ENCODE measurements around the gene PEAK3.

PEAK3 gene

DNA sequence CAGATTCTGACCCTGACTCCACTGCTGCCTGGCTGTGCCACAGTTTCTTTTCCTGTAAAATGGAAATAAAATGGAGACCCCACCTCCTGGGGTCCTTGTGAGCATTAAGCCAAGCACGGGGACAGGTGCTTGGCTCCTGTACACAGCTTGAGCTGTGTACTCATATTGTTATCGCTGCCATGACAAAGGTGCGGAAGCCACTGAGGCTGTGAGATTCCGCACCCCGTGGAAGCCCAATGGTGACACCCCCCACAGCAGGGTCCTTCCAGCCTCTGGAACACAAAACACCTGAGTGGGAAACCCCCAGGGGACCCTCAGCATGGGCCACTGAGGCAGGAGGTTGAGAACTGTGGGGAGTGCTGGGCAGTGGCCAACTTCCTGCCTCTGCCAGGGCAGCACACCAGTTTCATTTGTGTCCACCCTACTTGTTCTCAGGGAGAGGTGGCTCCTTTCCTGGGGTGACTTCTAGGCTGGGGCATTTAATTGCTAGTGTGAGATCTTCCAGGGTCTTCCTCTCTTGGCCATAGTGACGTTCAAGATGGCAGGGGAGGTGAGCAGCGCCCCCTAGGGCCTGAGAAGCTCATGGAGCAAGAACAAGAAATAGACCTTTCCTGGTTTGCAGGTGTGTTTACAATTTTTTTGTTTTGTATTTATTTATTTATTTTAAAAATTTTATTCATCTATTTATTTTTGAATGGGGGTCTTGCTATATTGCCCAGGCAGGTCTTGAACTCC is 20.4 kb downstream of the PEAK3 start:
- FAIRE-seq (no peak), DNase-seq (ENCODE audit: insufficient read length, low spot score) (no peak)
- TF ChIP-seq POLR2AphosphoS5 (IDR thresholded peaks at IDR 0.05; ENCODE audit: low read depth, low read length) (no peak), SPI1 (IDR thresholded peaks at IDR 0.05; ENCODE audit: low read depth, low read length) (no peak), POU2F2 (IDR thresholded peaks at IDR 0.05; ENCODE audit: low read depth, low read length) (no peak), POLR2A (IDR thresholded peaks at IDR 0.05; ENCODE audit: low read depth, low read length) (no peak), PAX5 (IDR thresholded peaks at IDR 0.05; ENCODE audit: insufficient read depth, low read length, severe bottlenecking) (no peak), TAF1 (IDR thresholded peaks at IDR 0.05; ENCODE audit: low read depth, low read length) (no peak)

DNA sequence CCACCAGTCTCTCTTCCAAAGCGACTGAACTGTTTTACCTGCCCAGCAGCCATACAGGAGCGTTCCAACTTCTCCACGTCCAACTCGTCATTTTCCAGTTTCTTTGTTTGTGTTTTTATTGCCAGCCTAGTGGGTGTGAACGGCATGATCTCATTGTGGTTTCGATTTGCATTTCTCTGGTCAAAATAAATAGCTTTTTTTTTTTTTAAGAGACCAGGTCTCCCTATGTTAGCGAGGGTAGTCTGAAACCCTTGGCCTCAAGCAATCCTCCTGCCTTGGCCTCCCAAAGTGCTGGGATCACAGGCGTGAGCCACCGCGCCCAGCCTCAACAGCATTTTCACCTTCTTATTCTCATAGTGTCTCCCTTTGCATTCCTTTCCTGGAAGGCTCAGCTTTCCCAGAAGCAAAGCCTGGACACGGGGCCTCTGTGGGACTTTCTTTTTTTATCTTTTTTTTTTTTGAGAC is 21.6 kb downstream of the PEAK3 start:
- FAIRE-seq (peak; percentile 84), DNase-seq (ENCODE audit: insufficient read length, low spot score) (no peak)
- TF ChIP-seq POU2F2 (IDR thresholded peaks at IDR 0.05; ENCODE audit: low read depth, low read length) (peak; percentile 69), POLR2A (IDR thresholded peaks at IDR 0.05; ENCODE audit: low read depth, low read length) (no peak)

DNA sequence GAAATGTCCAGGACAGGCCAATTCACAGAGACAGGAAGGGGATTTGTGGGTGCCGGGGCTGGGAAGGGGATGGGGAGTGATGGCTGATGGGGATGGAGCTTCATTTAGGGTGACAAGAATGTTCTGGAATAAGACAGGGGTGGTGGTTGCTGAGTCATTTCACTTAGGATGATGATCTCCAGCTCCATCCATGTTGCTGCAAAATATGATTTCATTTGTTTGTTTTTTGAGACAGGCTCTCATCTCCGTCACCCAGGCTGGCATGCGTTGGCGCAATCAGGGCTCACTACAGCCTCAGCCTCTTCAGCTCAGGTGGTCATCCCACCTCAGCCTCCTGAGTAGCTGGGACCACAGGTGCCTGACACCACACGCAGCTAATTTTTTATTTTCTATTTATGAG is 22.6 kb downstream of the PEAK3 start:
- DNase-seq (ENCODE audit: insufficient read length, low spot score) (no peak), FAIRE-seq (peak; percentile 16)
- TF ChIP-seq PAX5 (IDR thresholded peaks at IDR 0.05; ENCODE audit: insufficient read depth, low read length, severe bottlenecking), result no peak
- TF ChIP-seq POU2F2 (IDR thresholded peaks at IDR 0.05; ENCODE audit: low read depth, low read length), result no peak
- no peak for TF ChIP-seq POLR2A (IDR thresholded peaks at IDR 0.05; ENCODE audit: low read depth, low read length)
- TF ChIP-seq SPI1 (IDR thresholded peaks at IDR 0.05; ENCODE audit: low read depth, low read length), result no peak
- TF ChIP-seq POLR2AphosphoS5 (IDR thresholded peaks at IDR 0.05; ENCODE audit: low read depth, low read length), result no peak
- no peak for TF ChIP-seq TAF1 (IDR thresholded peaks at IDR 0.05; ENCODE audit: low read depth, low read length)

DNA sequence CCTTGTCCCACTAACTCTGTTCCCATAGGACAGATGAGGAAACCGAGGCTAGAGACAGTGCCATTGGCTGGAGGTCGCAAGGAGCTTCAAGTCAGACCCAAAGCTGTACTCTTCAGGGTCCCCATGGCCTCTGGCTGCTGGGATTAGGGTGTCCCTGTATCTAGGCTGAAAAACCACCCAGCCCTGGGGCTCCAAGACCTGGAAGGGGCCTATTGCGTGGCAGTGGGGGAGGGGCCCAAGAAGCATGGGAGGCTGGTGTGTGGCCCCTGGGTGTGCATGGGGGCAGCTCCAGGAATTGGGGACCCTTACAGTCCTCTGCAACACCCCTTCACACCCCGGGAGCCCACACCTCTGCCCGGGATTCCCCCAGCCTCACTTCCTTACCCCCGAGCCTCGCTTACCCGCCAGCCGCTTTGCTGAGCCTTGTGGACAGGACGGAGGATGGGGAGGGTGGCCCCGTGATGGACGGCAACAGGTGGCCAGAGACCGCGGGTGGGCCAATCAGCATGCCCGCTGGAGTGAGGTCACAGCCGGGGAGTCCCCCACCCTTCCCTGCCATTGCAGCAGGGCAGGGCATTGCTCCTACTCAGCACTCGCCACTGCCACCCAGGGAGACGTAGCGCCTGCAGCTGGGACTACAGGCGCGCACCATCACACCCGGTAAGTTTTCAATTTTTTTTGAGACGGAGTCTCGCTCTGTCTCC is 25.8 kb downstream of the PEAK3 start, which contains the start of gene JSRP1:
TSS of gene JSRP1 (minus strand) at position 436 of the 704 bp plus-strand sequence. CDS start 1,103 bp downstream, outside the sequence.
- DNase-seq (ENCODE audit: insufficient read length, low spot score) (no peak), FAIRE-seq (no peak)
- no peak for TF ChIP-seq TAF1 (IDR thresholded peaks at IDR 0.05; ENCODE audit: low read depth, low read length)
- no peak for TF ChIP-seq POLR2A (IDR thresholded peaks at IDR 0.05; ENCODE audit: low read depth, low read length)
- no peak for TF ChIP-seq SPI1 (IDR thresholded peaks at IDR 0.05; ENCODE audit: low read depth, low read length)
- no peak for TF ChIP-seq POU2F2 (IDR thresholded peaks at IDR 0.05; ENCODE audit: low read depth, low read length)
- TF ChIP-seq PAX5 (IDR thresholded peaks at IDR 0.05; ENCODE audit: insufficient read depth, low read length, severe bottlenecking), result no peak
- no peak for TF ChIP-seq POLR2AphosphoS5 (IDR thresholded peaks at IDR 0.05; ENCODE audit: low read depth, low read length)

DNA sequence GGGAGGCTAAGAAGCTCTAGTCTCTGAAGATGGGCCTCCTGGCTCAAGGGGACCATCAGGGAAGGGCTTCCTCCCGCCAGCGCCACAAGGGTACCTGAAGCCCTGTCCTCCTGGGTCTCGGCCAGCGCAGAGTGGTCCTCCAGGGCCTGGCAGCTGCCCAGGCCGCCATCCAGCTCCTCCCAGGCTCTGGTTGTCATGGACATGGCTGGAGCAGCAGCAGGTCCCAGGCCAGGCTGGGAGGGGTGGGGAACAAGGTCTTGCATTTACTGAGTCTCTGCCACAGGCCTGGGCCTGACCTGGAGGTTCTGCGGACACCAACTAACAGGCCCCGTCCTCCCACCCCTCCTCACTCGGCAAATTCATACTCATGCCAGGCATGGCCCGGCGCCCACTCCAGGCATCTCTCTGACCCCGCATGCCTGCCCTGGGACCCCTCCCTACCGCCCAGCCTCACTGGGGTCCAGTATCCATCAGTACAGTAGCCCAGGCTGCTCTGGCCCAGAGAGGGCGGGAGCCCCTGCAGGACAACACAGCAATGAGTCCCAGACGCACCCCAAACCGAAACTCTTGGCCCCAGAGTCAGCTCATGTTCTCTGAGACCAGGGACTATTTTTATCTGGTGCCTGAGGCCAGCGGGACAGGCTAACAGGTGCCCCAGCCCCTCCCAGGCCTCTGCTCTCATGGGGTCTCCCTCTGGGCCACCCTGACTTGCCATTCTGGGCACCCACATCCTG is 26.7 kb downstream of the PEAK3 start:
- peak; percentile 62 for FAIRE-seq
- no peak for DNase-seq (ENCODE audit: insufficient read length, low spot score)
- no peak for TF ChIP-seq POLR2A (IDR thresholded peaks at IDR 0.05; ENCODE audit: low read depth, low read length)
- no peak for TF ChIP-seq PAX5 (IDR thresholded peaks at IDR 0.05; ENCODE audit: insufficient read depth, low read length, severe bottlenecking)
- no peak for TF ChIP-seq SPI1 (IDR thresholded peaks at IDR 0.05; ENCODE audit: low read depth, low read length)
- no peak for TF ChIP-seq TAF1 (IDR thresholded peaks at IDR 0.05; ENCODE audit: low read depth, low read length)
- TF ChIP-seq POLR2AphosphoS5 (IDR thresholded peaks at IDR 0.05; ENCODE audit: low read depth, low read length), result no peak
- no peak for TF ChIP-seq POU2F2 (IDR thresholded peaks at IDR 0.05; ENCODE audit: low read depth, low read length)

DNA sequence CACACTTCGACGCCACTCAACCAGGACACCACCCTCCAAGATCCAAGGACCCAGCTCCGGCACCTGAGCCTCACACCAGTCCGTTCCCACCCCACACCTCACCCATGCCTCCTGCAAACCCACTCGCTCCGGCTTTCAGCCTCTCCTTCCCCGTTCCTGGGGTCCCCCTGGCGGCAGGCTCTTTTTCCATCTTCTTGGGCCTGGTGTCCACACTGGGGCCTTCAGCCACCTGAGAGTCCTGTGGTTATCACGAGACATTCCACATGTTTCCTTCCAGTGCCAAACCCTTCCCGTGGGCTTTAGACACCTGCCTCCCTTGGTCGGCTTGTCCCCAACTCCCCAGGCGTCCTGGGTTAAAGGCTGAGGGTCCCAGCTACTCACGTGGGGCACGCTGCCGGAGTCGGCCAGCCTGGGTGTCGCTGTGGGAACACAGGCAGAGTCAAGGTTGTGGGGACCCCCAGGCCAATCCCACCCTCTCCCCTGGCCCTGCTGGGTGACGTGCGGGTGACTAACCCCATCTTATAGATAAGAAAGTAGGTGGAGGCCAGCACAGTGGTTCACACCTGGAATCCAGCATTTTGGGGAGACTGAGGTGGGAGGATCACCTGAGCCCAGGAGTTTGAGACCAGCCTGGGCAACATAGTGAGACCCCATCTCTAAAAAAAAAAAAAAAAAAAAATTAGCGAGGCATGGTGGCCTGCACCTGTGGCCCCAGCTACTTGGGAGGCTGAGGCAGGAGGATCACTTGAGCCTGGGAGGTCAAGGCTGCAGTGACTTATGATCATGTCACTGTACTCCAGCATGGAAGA is 27.7 kb downstream of the PEAK3 start:
- TF ChIP-seq POLR2A (IDR thresholded peaks at IDR 0.05; ENCODE audit: low read depth, low read length) (no peak), SPI1 (IDR thresholded peaks at IDR 0.05; ENCODE audit: low read depth, low read length) (no peak), PAX5 (IDR thresholded peaks at IDR 0.05; ENCODE audit: insufficient read depth, low read length, severe bottlenecking) (no peak), POLR2AphosphoS5 (IDR thresholded peaks at IDR 0.05; ENCODE audit: low read depth, low read length) (no peak), TAF1 (IDR thresholded peaks at IDR 0.05; ENCODE audit: low read depth, low read length) (no peak), POU2F2 (IDR thresholded peaks at IDR 0.05; ENCODE audit: low read depth, low read length) (no peak)
- no peak for DNase-seq (ENCODE audit: insufficient read length, low spot score)
- FAIRE-seq, result no peak

DNA sequence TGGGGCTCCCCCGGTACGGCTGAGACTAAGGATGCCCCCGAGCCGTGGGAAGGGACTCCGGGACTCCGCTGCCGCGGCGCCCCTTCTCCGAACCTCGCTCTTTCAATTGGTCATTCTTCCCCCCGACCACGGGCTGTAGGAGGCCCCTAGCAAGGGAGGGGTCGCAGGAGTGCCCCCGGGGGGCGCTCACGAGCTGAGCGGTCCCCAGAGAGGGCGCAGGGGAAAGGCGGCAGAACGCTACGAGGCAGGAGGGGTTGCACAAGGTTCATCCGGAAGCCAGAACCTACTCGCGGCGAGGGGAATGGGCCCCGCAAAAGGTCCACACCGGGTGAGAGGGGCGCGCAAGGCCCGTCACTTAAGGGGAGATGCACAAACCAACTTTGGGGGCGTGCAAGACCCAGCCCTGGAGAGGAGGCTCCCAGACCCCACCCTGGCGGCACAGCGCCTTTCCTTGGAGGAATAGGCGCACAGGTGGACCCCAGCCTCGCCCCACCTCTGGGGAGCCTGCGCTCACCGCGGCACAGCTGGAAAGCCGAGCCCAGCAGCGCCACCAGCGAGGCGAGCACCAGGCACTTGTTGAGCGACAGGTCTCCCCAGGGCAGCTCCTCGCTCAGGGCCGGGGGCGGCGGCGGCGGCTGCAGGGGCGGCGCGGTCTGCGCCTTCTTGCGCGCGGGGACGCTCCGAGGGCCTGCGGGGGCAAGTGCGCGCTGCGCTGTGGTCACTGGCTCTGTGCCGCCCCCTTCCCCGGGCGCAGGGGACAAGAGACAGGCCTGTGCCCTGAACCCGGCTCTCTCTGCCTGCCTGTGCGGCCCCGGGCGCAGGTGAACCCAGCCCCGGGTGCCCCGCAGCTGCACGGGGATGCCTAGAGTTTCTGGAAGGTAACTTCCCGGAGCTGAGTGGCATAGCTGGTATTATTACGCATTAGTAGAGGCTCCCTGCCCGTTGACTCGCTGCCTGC is 28.6 kb downstream of the PEAK3 start:
- no peak for TF ChIP-seq POLR2A (IDR thresholded peaks at IDR 0.05; ENCODE audit: low read depth, low read length)
- no peak for TF ChIP-seq SPI1 (IDR thresholded peaks at IDR 0.05; ENCODE audit: low read depth, low read length)
- TF ChIP-seq PAX5 (IDR thresholded peaks at IDR 0.05; ENCODE audit: insufficient read depth, low read length, severe bottlenecking), result no peak
- no peak for TF ChIP-seq TAF1 (IDR thresholded peaks at IDR 0.05; ENCODE audit: low read depth, low read length)
- TF ChIP-seq POU2F2 (IDR thresholded peaks at IDR 0.05; ENCODE audit: low read depth, low read length), result no peak
- FAIRE-seq (peak; percentile 56), DNase-seq (ENCODE audit: insufficient read length, low spot score) (no peak)

DNA sequence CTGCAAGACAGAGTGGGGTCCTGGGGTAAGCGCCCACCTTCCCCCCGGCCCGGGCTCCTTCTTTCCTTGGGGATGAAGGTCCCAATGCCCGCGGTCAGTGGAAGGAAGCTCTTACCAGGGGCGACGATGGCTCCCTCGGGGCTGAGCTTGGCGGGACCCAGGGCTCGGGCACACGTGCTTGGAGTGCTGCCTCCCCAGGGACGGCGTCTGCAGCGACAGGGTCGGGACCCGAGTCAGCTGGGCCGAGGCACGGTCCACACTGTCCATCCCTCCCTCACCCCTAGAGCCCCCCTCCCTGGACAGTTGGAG is 29.2 kb downstream of the PEAK3 start:
- TF ChIP-seq POU2F2 (IDR thresholded peaks at IDR 0.05; ENCODE audit: low read depth, low read length) (no peak), POLR2A (IDR thresholded peaks at IDR 0.05; ENCODE audit: low read depth, low read length) (no peak), SPI1 (IDR thresholded peaks at IDR 0.05; ENCODE audit: low read depth, low read length) (no peak), PAX5 (IDR thresholded peaks at IDR 0.05; ENCODE audit: insufficient read depth, low read length, severe bottlenecking) (no peak), POLR2AphosphoS5 (IDR thresholded peaks at IDR 0.05; ENCODE audit: low read depth, low read length) (no peak), TAF1 (IDR thresholded peaks at IDR 0.05; ENCODE audit: low read depth, low read length) (no peak)
- FAIRE-seq (no peak), DNase-seq (ENCODE audit: insufficient read length, low spot score) (no peak)

All from GM12891 (cell line).